ENCODE results near the gene JAKMIP1. TPM values are rescaled to one million over a fixed set of nuclear protein-coding genes. Genes with fewer than 3 reads are reported as not detected.
"Not testable (repeated sequence)": the region's sequence is repeated elsewhere in the genome, so short reads cannot be mapped to it uniquely, and the experiment has no call there.

JAKMIP1 gene
- total RNA-seq, 2 experiments from 2014 or later, result 4.0 to 5.1 TPM

DNA sequence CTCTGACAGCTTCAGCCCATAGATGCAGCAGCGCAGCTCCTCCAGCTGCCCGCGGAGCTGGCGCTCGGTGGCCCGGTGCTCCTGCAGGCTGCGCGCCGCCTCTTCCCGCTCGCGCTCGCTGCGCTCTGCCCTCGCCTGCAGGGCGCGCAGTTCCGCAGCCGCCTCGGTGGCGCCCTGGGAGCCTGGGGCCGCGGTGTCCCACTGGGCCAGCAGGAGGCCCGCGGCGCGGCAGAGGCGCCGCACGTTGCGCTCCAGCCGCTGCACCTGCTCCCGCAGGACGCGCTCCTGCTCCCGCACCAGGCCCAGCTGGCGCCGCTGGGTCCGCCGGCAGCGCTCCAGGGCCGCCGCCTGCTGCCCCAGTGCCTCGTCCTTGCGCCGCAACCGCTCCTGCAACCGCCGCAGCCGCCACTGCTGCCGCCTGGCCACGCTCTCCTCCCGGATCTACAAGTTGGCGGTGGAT lies 192.2 kb downstream of the JAKMIP1 start:
- Histone ChIP-seq H3K79me2 (ENCODE audit: insufficient read depth, low read depth, low read length) (no peaks in the 10 kb centered on the region), H3K27ac (ENCODE audit: low read depth, low read length, poor library complexity, severe bottlenecking) (no peak overlapping the region), H3K9me2 (ENCODE audit: insufficient read depth, low read length) (no peaks in the 10 kb centered on the region), H4K20me1 (ENCODE audit: insufficient read depth, low read length) (no peaks in the 10 kb centered on the region), H2AFZ (ENCODE audit: low read length) (no peak overlapping the region), H3K36me3 (ENCODE audit: insufficient read depth, low read length) (no peaks in the 10 kb centered on the region), H3K4me3 (ENCODE audit: low read depth, low read length, poor library complexity, severe bottlenecking) (no peak overlapping the region), H3K4me1 (ENCODE audit: insufficient read depth, low read length, poor library complexity, severe bottlenecking) (no peaks in the 10 kb centered on the region), H3K9me3 (ENCODE audit: low read length) (no peaks in the 10 kb centered on the region), H3K4me2 (ENCODE audit: low read length) (no peak overlapping the region)
- POLR2A ChIA-PET, result no interaction called here
- no TSS peak for BruUV-seq (replicated peaks)
- TF ChIP-seq CTCF (conservative IDR thresholded peaks at IDR 0.05; ENCODE audit: low read length) (no peak), EZH2phosphoT487 (IDR thresholded peaks at IDR 0.05; ENCODE audit: borderline replicate concordance, low read depth, low read length) (no peak)
- intact Hi-C loops (cut with micrococcal nuclease; ENCODE audit: unreplicated experiment), result no loop called here
- DNase-seq (ENCODE audit: low spot score), result no peak
- CTCF ChIA-PET (ENCODE audit: unreplicated experiment), result no interaction called here

- intact Hi-C loops (cut with micrococcal nuclease; ENCODE audit: unreplicated experiment), result no loop called here
- H2AFZ ChIP-seq (ENCODE audit: low read length), result no peak overlapping the region
- no peaks in the 10 kb centered on the region for H3K9me2 ChIP-seq (ENCODE audit: insufficient read depth, low read length)
- no peaks in the 10 kb centered on the region for H3K4me1 ChIP-seq (ENCODE audit: insufficient read depth, low read length, poor library complexity, severe bottlenecking)
- H3K4me3 ChIP-seq (ENCODE audit: low read depth, low read length, poor library complexity, severe bottlenecking), result no peak overlapping the region
- no peak for DNase-seq (ENCODE audit: low spot score)
- no peaks in the 10 kb centered on the region for H3K36me3 ChIP-seq (ENCODE audit: insufficient read depth, low read length)
- no peaks in the 10 kb centered on the region for H4K20me1 ChIP-seq (ENCODE audit: insufficient read depth, low read length)
- no peaks in the 10 kb centered on the region for H3K9me3 ChIP-seq (ENCODE audit: low read length)
- TF ChIP-seq CTCF (conservative IDR thresholded peaks at IDR 0.05; ENCODE audit: low read length), result no peak
- no peak for TF ChIP-seq EZH2phosphoT487 (IDR thresholded peaks at IDR 0.05; ENCODE audit: borderline replicate concordance, low read depth, low read length)
- POLR2A ChIA-PET, result no interaction called here
- CTCF ChIA-PET (ENCODE audit: unreplicated experiment), result no interaction called here
- H3K27ac ChIP-seq (ENCODE audit: low read depth, low read length, poor library complexity, severe bottlenecking), result no peak overlapping the region
- H3K4me2 ChIP-seq (ENCODE audit: low read length), result no peak overlapping the region
- no peaks in the 10 kb centered on the region for H3K79me2 ChIP-seq (ENCODE audit: insufficient read depth, low read depth, low read length)
- no TSS peak for BruUV-seq (replicated peaks)
Observed at GRCh38 chr4:6005175-6005574, 195.2 kb downstream of the JAKMIP1 start.

DNA sequence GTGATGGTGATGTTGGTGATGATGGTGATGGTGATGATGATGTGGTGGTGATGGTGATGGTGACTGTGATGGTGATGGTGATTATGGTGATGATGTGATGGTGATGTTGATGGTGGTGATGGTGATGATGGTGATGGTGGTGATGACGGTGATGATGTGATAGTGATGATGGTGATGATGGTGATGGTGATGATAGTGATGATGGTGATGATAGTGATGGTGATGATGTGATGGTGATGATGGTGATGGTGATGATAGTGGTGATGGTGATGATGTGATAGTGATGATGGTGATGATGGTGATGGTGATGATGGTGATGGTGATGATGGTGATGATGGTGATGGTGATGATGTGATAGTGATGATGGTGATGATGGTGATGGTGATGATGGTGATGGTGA lies 196.9 kb downstream of the JAKMIP1 start:
- H3K79me2 ChIP-seq (ENCODE audit: insufficient read depth, low read depth, low read length); H3K36me3 ChIP-seq (ENCODE audit: insufficient read depth, low read length); DNase-seq (ENCODE audit: low spot score); H3K4me2 ChIP-seq (ENCODE audit: low read length); H3K4me3 ChIP-seq (ENCODE audit: low read depth, low read length, poor library complexity, severe bottlenecking); H3K27ac ChIP-seq (ENCODE audit: low read depth, low read length, poor library complexity, severe bottlenecking); intact Hi-C loops (cut with micrococcal nuclease; ENCODE audit: unreplicated experiment); H3K9me3 ChIP-seq (ENCODE audit: low read length); H3K9me2 ChIP-seq (ENCODE audit: insufficient read depth, low read length); H4K20me1 ChIP-seq (ENCODE audit: insufficient read depth, low read length); H2AFZ ChIP-seq (ENCODE audit: low read length); H3K4me1 ChIP-seq (ENCODE audit: insufficient read depth, low read length, poor library complexity, severe bottlenecking); POLR2A ChIA-PET; BruUV-seq (replicated peaks); CTCF ChIA-PET (ENCODE audit: unreplicated experiment): not testable (repeated sequence)

Measured in OCI-LY7 (cell line).